ENCODE measurements around the gene TMEM183A. TPM values are rescaled to one million over a fixed set of nuclear protein-coding genes. Genes with fewer than 3 reads are reported as not detected.

Gene TMEM183A
- total and polyA plus RNA-seq, 8 donors = 54.0 to 74.2 (median 68.8) TPM

DNA sequence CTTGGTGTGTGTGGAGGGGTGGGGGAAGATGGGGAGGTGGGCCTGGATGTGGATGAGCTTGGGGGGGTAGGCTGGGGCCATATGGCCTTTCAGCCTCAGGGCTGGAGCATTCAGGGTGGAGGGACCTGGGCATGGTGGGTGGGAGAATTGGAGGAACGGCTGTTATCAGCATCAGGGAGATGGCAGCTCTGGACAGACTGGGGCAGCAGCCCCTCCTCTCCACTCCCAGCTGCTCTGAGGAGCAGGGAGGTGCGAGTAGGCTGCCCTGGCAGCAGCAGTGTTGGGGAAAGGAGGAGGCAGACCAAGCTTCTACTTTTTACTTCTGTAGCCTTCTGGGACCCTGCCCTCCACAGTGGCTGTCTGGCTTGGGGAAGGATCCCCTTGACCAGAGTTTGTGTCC, 29.4 kb downstream of the TMEM183A start:
- ATAC-seq = no peak
- H3K36me3 ChIP-seq = no peaks in the 10 kb centered on the region
- DNase-seq = no peak
- H3K27ac ChIP-seq = no peak overlapping the region
- H3K27me3 ChIP-seq = peaks cover 0 to 20% of the 10 kb centered on the region in 2 donors
- TF ChIP-seq, protein P1, sequence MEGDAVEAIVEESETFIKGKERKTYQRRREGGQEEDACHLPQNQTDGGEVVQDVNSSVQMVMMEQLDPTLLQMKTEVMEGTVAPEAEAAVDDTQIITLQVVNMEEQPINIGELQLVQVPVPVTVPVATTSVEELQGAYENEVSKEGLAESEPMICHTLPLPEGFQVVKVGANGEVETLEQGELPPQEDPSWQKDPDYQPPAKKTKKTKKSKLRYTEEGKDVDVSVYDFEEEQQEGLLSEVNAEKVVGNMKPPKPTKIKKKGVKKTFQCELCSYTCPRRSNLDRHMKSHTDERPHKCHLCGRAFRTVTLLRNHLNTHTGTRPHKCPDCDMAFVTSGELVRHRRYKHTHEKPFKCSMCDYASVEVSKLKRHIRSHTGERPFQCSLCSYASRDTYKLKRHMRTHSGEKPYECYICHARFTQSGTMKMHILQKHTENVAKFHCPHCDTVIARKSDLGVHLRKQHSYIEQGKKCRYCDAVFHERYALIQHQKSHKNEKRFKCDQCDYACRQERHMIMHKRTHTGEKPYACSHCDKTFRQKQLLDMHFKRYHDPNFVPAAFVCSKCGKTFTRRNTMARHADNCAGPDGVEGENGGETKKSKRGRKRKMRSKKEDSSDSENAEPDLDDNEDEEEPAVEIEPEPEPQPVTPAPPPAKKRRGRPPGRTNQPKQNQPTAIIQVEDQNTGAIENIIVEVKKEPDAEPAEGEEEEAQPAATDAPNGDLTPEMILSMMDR (IDR thresholded peaks at IDR 0.05) = no peak
- intact Hi-C loops (cut with DNase I) = loop anchor here in 1 of 2 donors (5.0 kb wide), 1 partner anchor 181 kb away; no protein-coding TSS in a partner anchor
- H3K4me3 ChIP-seq = no peak overlapping the region
- no peaks in the 10 kb centered on the region for H3K9me3 ChIP-seq
- peaks cover 0 to 5% of the 10 kb centered on the region in 2 donors for H3K4me1 ChIP-seq

DNA sequence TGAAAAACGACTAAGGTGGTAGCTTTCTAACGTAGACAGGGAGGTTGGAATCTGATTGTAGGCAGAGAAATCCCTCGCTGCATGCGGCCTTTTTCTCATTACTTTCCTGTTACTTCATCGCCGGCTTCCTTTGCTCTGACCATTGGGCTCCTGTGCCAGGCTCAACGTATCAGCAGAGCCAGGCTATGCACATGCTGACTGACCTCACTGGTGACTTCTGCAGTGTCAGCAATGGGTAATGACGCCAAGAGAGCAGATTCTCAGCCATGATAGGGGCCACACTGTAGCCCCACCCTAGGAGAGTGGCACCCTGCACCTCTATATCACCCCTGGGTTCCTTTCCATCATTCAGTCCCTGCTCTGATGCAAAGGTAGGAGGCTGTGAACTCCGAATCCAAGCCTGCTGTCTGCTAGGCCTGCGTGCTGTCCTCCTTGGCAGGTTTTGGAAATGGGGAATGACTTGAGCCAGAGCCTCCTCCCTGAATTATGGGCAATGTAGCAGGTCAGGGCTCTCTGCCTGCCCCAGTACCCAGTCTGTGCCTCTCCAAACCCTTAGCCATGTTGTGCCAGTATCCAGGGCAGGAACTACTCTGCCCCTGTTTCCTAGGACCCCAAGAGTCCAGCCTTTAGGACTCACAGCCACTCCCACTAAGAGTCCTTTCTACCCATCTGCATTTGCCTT, 30.5 kb downstream of the TMEM183A start:
- TF ChIP-seq, protein P1 (IDR thresholded peaks at IDR 0.05) = no peak
- no peaks in the 10 kb centered on the region for H3K36me3 ChIP-seq
- H3K9me3 ChIP-seq = no peaks in the 10 kb centered on the region
- no peak overlapping the region for H3K27ac ChIP-seq
- peaks cover 0 to 5% of the 10 kb centered on the region in 2 donors for H3K4me1 ChIP-seq
- H3K27me3 ChIP-seq = peaks cover 0 to 20% of the 10 kb centered on the region in 2 donors
- intact Hi-C loops (cut with DNase I) = loop anchor here in 1 of 2 donors (5.0 kb wide), 1 partner anchor 180 kb away; no protein-coding TSS in a partner anchor
- no peak overlapping the region for H3K4me3 ChIP-seq
- DNase-seq = no peak
- ATAC-seq = no peak

DNA sequence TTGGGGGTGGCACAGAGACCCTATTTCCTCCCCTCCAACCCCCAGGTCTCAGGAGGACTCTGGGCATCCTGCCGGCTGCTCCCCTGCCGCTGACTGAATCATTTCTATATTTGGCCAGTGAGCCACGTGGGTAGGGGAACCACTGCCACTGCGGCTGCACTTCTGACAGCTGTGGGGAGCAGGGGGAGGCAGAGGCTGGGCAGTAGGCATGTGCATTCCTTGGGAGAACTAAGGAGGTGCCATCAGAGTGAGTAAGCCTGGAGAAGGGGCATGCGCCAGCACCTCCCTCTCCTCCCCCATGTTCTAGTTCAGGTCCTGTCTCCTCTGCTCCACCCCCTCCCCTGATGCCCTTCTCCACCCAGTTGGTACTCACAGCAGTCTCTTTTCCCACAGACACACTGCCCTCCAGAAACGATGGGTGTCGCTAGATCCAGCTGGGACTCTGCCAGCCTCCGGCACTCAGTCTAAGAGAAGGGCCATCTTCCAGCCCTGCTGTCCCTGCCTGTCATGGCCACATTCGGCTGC, 31.1 kb downstream of the TMEM183A start:
- peaks cover 0 to 5% of the 10 kb centered on the region in 2 donors for H3K4me1 ChIP-seq
- DNase-seq (no peak), ATAC-seq (peak; percentile 30)
- H3K4me3 ChIP-seq = no peak overlapping the region
- H3K9me3 ChIP-seq = no peaks in the 10 kb centered on the region
- TF ChIP-seq, protein P1 (IDR thresholded peaks at IDR 0.05) = no peak
- no peaks in the 10 kb centered on the region for H3K36me3 ChIP-seq
- peaks cover 0 to 20% of the 10 kb centered on the region in 2 donors for H3K27me3 ChIP-seq
- H3K27ac ChIP-seq = no peak overlapping the region
- intact Hi-C loops (cut with DNase I) = loop anchor here in 1 of 2 donors (5.0 kb wide), 1 partner anchor 179 kb away; no protein-coding TSS in a partner anchor

DNA sequence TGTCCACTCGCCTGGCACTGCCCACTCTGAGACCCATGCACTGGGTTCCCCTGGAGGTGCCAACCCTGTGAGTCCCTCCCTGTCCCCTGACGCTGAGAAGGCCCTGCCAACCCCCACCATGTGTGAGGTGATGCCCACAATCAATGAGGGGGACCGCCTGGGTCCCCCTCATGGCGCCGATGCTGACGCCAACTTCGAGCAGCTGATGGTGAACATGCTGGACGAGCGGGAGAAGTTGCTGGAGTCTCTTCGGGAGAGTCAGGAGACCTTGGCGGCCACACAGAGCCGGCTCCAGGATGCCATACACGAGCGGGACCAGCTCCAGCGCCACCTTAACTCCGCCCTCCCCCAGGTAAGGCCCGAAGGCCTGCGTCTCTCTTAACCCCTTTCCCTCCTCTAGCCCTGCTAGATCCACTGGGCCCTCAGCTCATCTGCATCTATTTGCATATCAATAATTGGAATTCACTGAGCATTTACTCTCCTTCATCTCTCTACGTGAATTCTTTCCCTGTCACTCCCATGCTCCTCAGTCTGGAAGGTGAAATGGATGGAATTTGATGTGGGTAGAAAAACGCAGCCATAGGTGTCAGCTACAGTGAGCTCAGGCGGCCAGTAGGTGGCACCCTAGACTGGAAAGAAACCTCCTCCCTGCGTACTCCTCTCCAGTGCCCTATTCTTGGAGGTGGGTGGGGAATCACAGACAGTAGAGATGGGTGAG, 31.9 kb downstream of the TMEM183A start:
- Histone ChIP-seq H3K9me3 (no peaks in the 10 kb centered on the region), H3K4me1 (peaks cover 0 to 5% of the 10 kb centered on the region in 2 donors), H3K36me3 (no peaks in the 10 kb centered on the region), H3K27me3 (peaks cover 0 to 20% of the 10 kb centered on the region in 2 donors), H3K27ac (no peak overlapping the region), H3K4me3 (no peak overlapping the region)
- intact Hi-C loops (cut with DNase I) = loop anchor here in 1 of 2 donors (5.0 kb wide), 1 partner anchor 178 kb away; no protein-coding TSS in a partner anchor
- DNase-seq = peak; percentile 64 to 85 (median 74)
- ATAC-seq = peak; percentile 94
- TF ChIP-seq, protein P1 (IDR thresholded peaks at IDR 0.05) = peak; percentile 89 to 91
